ENCODE results near the gene POLR3E.

GRCh38 chr16:22266546-22266945 lies 30.7 kb upstream of the POLR3E start:
- TF ChIP-seq, protein P1, sequence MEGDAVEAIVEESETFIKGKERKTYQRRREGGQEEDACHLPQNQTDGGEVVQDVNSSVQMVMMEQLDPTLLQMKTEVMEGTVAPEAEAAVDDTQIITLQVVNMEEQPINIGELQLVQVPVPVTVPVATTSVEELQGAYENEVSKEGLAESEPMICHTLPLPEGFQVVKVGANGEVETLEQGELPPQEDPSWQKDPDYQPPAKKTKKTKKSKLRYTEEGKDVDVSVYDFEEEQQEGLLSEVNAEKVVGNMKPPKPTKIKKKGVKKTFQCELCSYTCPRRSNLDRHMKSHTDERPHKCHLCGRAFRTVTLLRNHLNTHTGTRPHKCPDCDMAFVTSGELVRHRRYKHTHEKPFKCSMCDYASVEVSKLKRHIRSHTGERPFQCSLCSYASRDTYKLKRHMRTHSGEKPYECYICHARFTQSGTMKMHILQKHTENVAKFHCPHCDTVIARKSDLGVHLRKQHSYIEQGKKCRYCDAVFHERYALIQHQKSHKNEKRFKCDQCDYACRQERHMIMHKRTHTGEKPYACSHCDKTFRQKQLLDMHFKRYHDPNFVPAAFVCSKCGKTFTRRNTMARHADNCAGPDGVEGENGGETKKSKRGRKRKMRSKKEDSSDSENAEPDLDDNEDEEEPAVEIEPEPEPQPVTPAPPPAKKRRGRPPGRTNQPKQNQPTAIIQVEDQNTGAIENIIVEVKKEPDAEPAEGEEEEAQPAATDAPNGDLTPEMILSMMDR (IDR thresholded peaks at IDR 0.05): no peak
- TF ChIP-seq POLR2A (IDR thresholded peaks at IDR 0.05): no peak
